Tibial nerve (tissue), 4 donors: ENCODE results near the gene USP32. TPM values are rescaled to one million over a fixed set of nuclear protein-coding genes. Genes with fewer than 3 reads are reported as not detected.

Experiments used
- DNase-seq, 2 donors: peaks; one replicate each; pipeline ENCODE4 v3.0.0-alpha.2; 2019; ENCODE audit warnings: low spot score in 2 of 2
- H3K27ac ChIP-seq, 4 donors: fragments of 200-600 bp; sonication (generic) in 3 of 4; one replicate each; pipeline ENCODE4 v1.5.1; 2017 to 2019; ENCODE audit warnings: mild to moderate bottlenecking in 1 of 4
- H3K27me3 ChIP-seq, 2 donors: fragments of 200-600 bp; sonication (generic) in 1 of 2; one replicate each; pipeline versions ENCODE4 v1.5.1 to v1.6.0; 2017 to 2019
- H3K36me3 ChIP-seq, 3 donors: fragments of 200-600 bp; sonication (generic); one replicate each; pipeline ENCODE4 v1.5.1; 2018 to 2019
- H3K4me1 ChIP-seq, 4 donors: fragments of 200-600 bp; sonication (generic) in 3 of 4; one replicate each; pipeline ENCODE4 v1.5.1; 2017 to 2019
- H3K4me3 ChIP-seq, 4 donors: fragments of 200-600 bp; sonication (generic) in 3 of 4; one replicate each; pipeline ENCODE4 v1.5.1; 2017 to 2019; ENCODE audit warnings: mild to moderate bottlenecking in 1 of 4, moderate library complexity in 1 of 4
- H3K9me3 ChIP-seq, 4 donors: fragments of 200-600 bp; sonication (generic) in 3 of 4; one replicate each; pipeline ENCODE4 v1.5.1; 2017 to 2019
- CTCF ChIP-seq, 5 experiments: fragments of 200-600 bp in 3 of 5; fragments of 450-650 bp in 2 of 5; sonication (generic) in 3 of 5; IDR thresholded peaks; one replicate each; pipeline ENCODE4 v1.5.1; 2016 to 2019; ENCODE audit warnings: antibody characterized with exemption in 5 of 5, mild to moderate bottlenecking in 3 of 5, moderate library complexity in 2 of 5
- EP300 ChIP-seq, 2 donors: sonication (generic); formaldehyde crosslinking; IDR thresholded peaks; one replicate each; pipeline ENCODE4 v1.6.1; 2017; ENCODE audit warnings: antibody characterized with exemption in 2 of 2, mild to moderate bottlenecking in 1 of 2
- POLR2A ChIP-seq, 2 donors: fragments of 450-650 bp; IDR thresholded peaks; one replicate each; pipeline ENCODE4 v1.6.1; 2017; ENCODE audit warnings: antibody characterized with exemption in 2 of 2, mild to moderate bottlenecking in 2 of 2, moderate library complexity in 2 of 2
- WGBS, 2 donors: methylation state at CpG; one replicate each; pipeline ENCODE4 v1.1.5; 2018; 5-methylcytosine and 5-hydroxymethylcytosine counted together
- total RNA-seq, 4 donors: library from RNA; depleted of rRNA; stranded (reverse); fragments of >200 nt; gene quantifications; one replicate each; pipeline ENCODE4 v1.1.0, GENCODE V29; 2016

Gene USP32
- total RNA-seq, 4 donors from 2014 or later = 49.6 to 64.7 (median 56.5) TPM

- Histone ChIP-seq H3K9me3 (no peaks in the 10 kb centered on the region), H3K27ac (peak overlapping the region; percentile 91 to 99 (median 95)), H3K4me3 (peak overlapping the region; percentile 72 to 86 (median 78)), H3K27me3 (no peaks in the 10 kb centered on the region), H3K4me1 (peaks cover 0 to 41% (median 22%) of the 10 kb centered on the region in 4 donors), H3K36me3 (no peaks in the 10 kb centered on the region)
- TF ChIP-seq EP300 (IDR thresholded peaks at IDR 0.05) (no peak), CTCF (IDR thresholded peaks at IDR 0.05) (no peak), POLR2A (IDR thresholded peaks at IDR 0.05) (no peak)
- DNase-seq = peak in 1 of 2 donors; percentile 40
- 22 to 23% methylated on average over 17 of the region's 17 CpGs for WGBS, 2 donors
Measured at GRCh38 chr17:60392845-60393702, 1.1 kb upstream of the USP32 start.

GRCh38 chr17:60391471-60392041 lies 377 bp downstream of the USP32 start:
- Histone ChIP-seq H3K9me3 (no peaks in the 10 kb centered on the region), H3K4me3 (peak overlapping the region; percentile 72 to 86 (median 78)), H3K27me3 (no peaks in the 10 kb centered on the region), H3K4me1 (peaks cover 0 to 56% (median 22%) of the 10 kb centered on the region in 4 donors), H3K36me3 (no peaks in the 10 kb centered on the region), H3K27ac (peak overlapping the region; percentile 91 to 99 (median 95))
- no peak for TF ChIP-seq CTCF (IDR thresholded peaks at IDR 0.05)
- TF ChIP-seq POLR2A (IDR thresholded peaks at IDR 0.05) = no peak
- no peak for TF ChIP-seq EP300 (IDR thresholded peaks at IDR 0.05)
- peak in 1 of 2 donors; percentile 39 for DNase-seq
- WGBS, 2 donors = 1% methylated on average over 29 to 35 of the region's 36 CpGs

GRCh38 chr17:60390925-60391470 lies 935 bp downstream of the USP32 start:
- H3K27ac ChIP-seq = peak overlapping the region; percentile 91 to 99 (median 95)
- H3K36me3 ChIP-seq = no peaks in the 10 kb centered on the region
- H3K9me3 ChIP-seq = no peaks in the 10 kb centered on the region
- H3K27me3 ChIP-seq = no peaks in the 10 kb centered on the region
- peaks cover 0 to 61% (median 24%) of the 10 kb centered on the region in 4 donors for H3K4me1 ChIP-seq
- TF ChIP-seq CTCF (IDR thresholded peaks at IDR 0.05) = no peak
- TF ChIP-seq POLR2A (IDR thresholded peaks at IDR 0.05) = no peak
- TF ChIP-seq EP300 (IDR thresholded peaks at IDR 0.05) = peak in 1 of 2 donors; percentile 12
- H3K4me3 ChIP-seq = peak overlapping the region; percentile 72 to 86 (median 78)
- peak in 1 of 2 donors; percentile 25 for DNase-seq
- 1 to 3% methylated on average over 15 of the region's 15 CpGs for WGBS, 2 donors

- Histone ChIP-seq H3K9me3 (no peaks in the 10 kb centered on the region), H3K27me3 (no peaks in the 10 kb centered on the region), H3K4me3 (peak overlapping the region in 2 of 4 donors; percentile 73 to 83), H3K4me1 (peaks cover 0 to 69% (median 29%) of the 10 kb centered on the region in 4 donors), H3K36me3 (no peaks in the 10 kb centered on the region), H3K27ac (peak overlapping the region in 3 of 4 donors; percentile 93 to 99 (median 97))
- TF ChIP-seq EP300 (IDR thresholded peaks at IDR 0.05) (peak in 1 of 2 donors; percentile 45), POLR2A (IDR thresholded peaks at IDR 0.05) (no peak), CTCF (IDR thresholded peaks at IDR 0.05) (no peak)
- WGBS, 2 donors = 18% methylated on average over 2 of the region's 2 CpGs
- DNase-seq = no peak
Measured at GRCh38 chr17:60390186-60390585, 1.7 kb downstream of the USP32 start.
